Measurements from ENCODE around the gene TNPO2.

GRCh38 chr19:12695997-12696365 lies 27.8 kb downstream of the TNPO2 start:
- TF ChIP-seq EZH2 (IDR thresholded peaks at IDR 0.05; ENCODE audit: insufficient read depth, poor library complexity, severe bottlenecking) (no peak), EZH2phosphoT487 (IDR thresholded peaks at IDR 0.05; ENCODE audit: insufficient read depth, low read depth) (no peak)

Measured in GM23248 (cell line).